K562 (cell line): ENCODE results near the gene PSMB2. TPM values are rescaled to one million over a fixed set of nuclear protein-coding genes. Genes with fewer than 3 reads are reported as not detected.

ENCODE experiments used
- ATAC-seq: fragments of 200-7000 bp; cut with Tn5 transposase; 3 replicates; pipeline ENCODE4 v1.9.1; 2020; ENCODE audit warnings: moderate library complexity
- BruUV-seq: library from RNA; stranded (reverse); fragments of 400-500 nt; replicated peaks from 2 replicates; lab custom pipeline; 2021; lab: Mats Ljungman, UMichigan
- CTCF ChIA-PET: fragments of 300-600 bp; formaldehyde crosslinking; extraction: SDS; loops from one replicate; lab custom pipeline; 2021; ENCODE audit warnings: low intra/inter-chr PET ratio; lab: Yijun Ruan, JAX
- POLR2A ChIA-PET: fragments of 300-600, 350-650 bp; sonication (Branson Sonifier 250); formaldehyde crosslinking; extraction: SDS; loops from one replicate; lab custom pipeline; 2021; ENCODE audit warnings: antibody characterized with exemption, inconsistent platforms; lab: Yijun Ruan, JAX
- DNase-seq, 4 experiments: peaks; one replicate each; pipeline versions ENCODE4 v3.0.0 to v3.0.0-alpha.2; 2011 to 2018; ENCODE audit warnings: low spot score in 3 of 4, mixed read lengths in 3 of 4; ENCODE audit errors: extremely low read depth in 1 of 4
- FAIRE-seq: peaks from 2 replicates; lab custom pipeline; 2011; peaks lifted over from hg19 to GRCh38; lab: Jason Lieb, UNC
- H2AFZ ChIP-seq: 2 replicates; pipeline ENCODE4 v1.6.0; 2011; ENCODE audit warnings: low read depth, low read length, control low read depth, inconsistent platforms
- H3K27ac ChIP-seq: fragments of 200-600 bp; 3 replicates; pipeline ENCODE4 v1.8.0; 2011; ENCODE audit warnings: low read depth, mild to moderate bottlenecking, control low read depth, inconsistent platforms, low read length, moderate library complexity, mixed read lengths; ENCODE audit errors: extremely low read depth
- H3K27me3 ChIP-seq, 2 experiments: fragments of 300-600 bp in 1 of 2; 2 replicates in 1 of 2; 3 replicates in 1 of 2; pipeline versions ENCODE4 v1.6.0 to v1.8.0; 2011; ENCODE audit warnings: inconsistent platforms in 2 of 2, low read length in 2 of 2, mild to moderate bottlenecking in 1 of 2, mixed read lengths in 1 of 2, moderate library complexity in 1 of 2; ENCODE audit not compliant: control insufficient read depth in 2 of 2, insufficient read depth in 2 of 2
- H3K36me3 ChIP-seq: fragments of 300-600 bp; 3 replicates; pipeline ENCODE4 v1.8.0; 2011; ENCODE audit warnings: mild to moderate bottlenecking, low read length, inconsistent platforms; ENCODE audit not compliant: control insufficient read depth, insufficient read depth
- H3K4me1 ChIP-seq, 2 experiments: fragments of 200-600 bp in 1 of 2; replicated peaks in 1 of 2; 2 replicates in 1 of 2; 3 replicates in 1 of 2; pipeline versions ENCODE4 v1.5.1 to v1.8.0; 2011; ENCODE audit warnings: inconsistent platforms in 2 of 2, low read length in 2 of 2, mild to moderate bottlenecking in 1 of 2, mixed read lengths in 1 of 2, moderate library complexity in 1 of 2; ENCODE audit not compliant: control insufficient read depth in 2 of 2, insufficient read depth in 2 of 2
- H3K4me2 ChIP-seq: 2 replicates; pipeline ENCODE4 v1.6.1; 2011; ENCODE audit warnings: low read length, control low read depth, inconsistent platforms, mixed read lengths; ENCODE audit not compliant: insufficient read depth
- H3K4me3 ChIP-seq: fragments of 200-600 bp; sonication (generic), shearing (Covaris generic); 2 replicates; pipeline ENCODE4 v1.5.1; 2016; ENCODE audit warnings: control low read depth, inconsistent platforms
- H3K79me2 ChIP-seq: fragments of 200-600 bp; 3 replicates; pipeline ENCODE4 v1.8.0; 2011; ENCODE audit warnings: low read length, inconsistent platforms; ENCODE audit not compliant: control insufficient read depth, insufficient read depth
- H3K9ac ChIP-seq, 2 experiments: 2 replicates each; pipeline versions ENCODE4 v1.6.0 to v1.6.1; 2011; ENCODE audit warnings: low read depth in 2 of 2, low read length in 2 of 2, control low read depth in 1 of 2, inconsistent platforms in 1 of 2, mild to moderate bottlenecking in 1 of 2, mixed read lengths in 1 of 2; ENCODE audit not compliant: insufficient read depth in 1 of 2
- H3K9me1 ChIP-seq: one replicate; pipeline ENCODE4 v1.6.0; 2011; ENCODE audit warnings: inconsistent platforms, mild to moderate bottlenecking, low read length, moderate library complexity; ENCODE audit not compliant: control insufficient read depth, insufficient read depth
- H3K9me3 ChIP-seq: replicated peaks from 2 replicates; pipeline ENCODE4 v1.5.1; 2011; ENCODE audit warnings: low read depth, low read length, inconsistent platforms; ENCODE audit not compliant: control insufficient read depth, insufficient read depth
- H4K20me1 ChIP-seq: replicated peaks from 2 replicates; pipeline ENCODE4 v1.6.1; 2011; ENCODE audit warnings: low read length, inconsistent platforms, mixed read lengths; ENCODE audit not compliant: control insufficient read depth, insufficient read depth
- GTF2E2 ChIP-seq: fragments of 200-800 bp; sonication (Bioruptor generic); IDR thresholded peaks from 2 replicates; pipeline ENCODE4 v1.6.1; 2016; ENCODE audit warnings: missing genetic modification characterization, missing compliant biosample characterization
- NELFE ChIP-seq: IDR thresholded peaks from 2 replicates; pipeline ENCODE4 v1.6.1; 2011; ENCODE audit warnings: mild to moderate bottlenecking; ENCODE audit not compliant: insufficient read depth, insufficient read length
- PHTF2 ChIP-seq: fragments of 250-450 bp; sonication (Bioruptor Pico); IDR thresholded peaks from 2 replicates; pipeline ENCODE4 v1.5.0; 2021; ENCODE audit warnings: mild to moderate bottlenecking
- SETDB1 ChIP-seq: IDR thresholded peaks from one replicate; pipeline ENCODE4 v1.6.1; 2012; ENCODE audit warnings: low read length, control low read depth, inconsistent platforms
- TBL1XR1 ChIP-seq, 2 experiments: IDR thresholded peaks; 2 replicates each; pipeline ENCODE4 v1.6.1; 2012; ENCODE audit warnings: improper control_type of control experiment in 2 of 2, low read length in 2 of 2, mild to moderate bottlenecking in 1 of 2
- ZNF143 ChIP-seq: sonication (generic); formaldehyde crosslinking; IDR thresholded peaks from 2 replicates; pipeline ENCODE4 v1.9.0; 2022; ENCODE audit warnings: mild to moderate bottlenecking, missing genetic modification reagents
- ZNF280B ChIP-seq: fragments of 250-450 bp; sonication (Bioruptor Pico); IDR thresholded peaks from 2 replicates; pipeline ENCODE4 v1.5.1; 2021; ENCODE audit warnings: mild to moderate bottlenecking
- ZNF644 ChIP-seq: fragments of 200-800 bp; sonication (Bioruptor generic); IDR thresholded peaks from 2 replicates; pipeline ENCODE4 v1.6.1; 2016; ENCODE audit warnings: low read depth, missing genetic modification characterization, missing compliant biosample characterization
- ZNF780A ChIP-seq: fragments of 250-450 bp; sonication (Bioruptor Pico); IDR thresholded peaks from 2 replicates; pipeline ENCODE4 v1.5.0; 2021; ENCODE audit warnings: mild to moderate bottlenecking
- WGBS: fragments of 100-300 bp; shearing (Covaris generic); methylation state at CpG from one replicate; pipeline ENCODE4 v1.1.6; 2016; ENCODE audit warnings: low coverage, mixed read lengths; ENCODE audit not compliant: insufficient coverage; ENCODE audit errors: missing lambda C conversion rate; 5-methylcytosine and 5-hydroxymethylcytosine counted together
- in situ Hi-C: fragments of 300-500 bp; cut with MboI; formaldehyde crosslinking; loops from 4 replicates; pipeline ENCODE4 v1.15.0; 2018; ENCODE audit warnings: inconsistent platforms, mixed read lengths
- intact Hi-C: fragments of 100-400 bp; cut with micrococcal nuclease; formaldehyde crosslinking; loops from 2 replicates; pipeline ENCODE4 v1.14.2; 2022
- polyA plus RNA-seq, 8 experiments: library from polyadenylated mRNA; depleted of rRNA in 4 of 8; stranded (reverse) in 5 of 8; unstranded in 3 of 8; fragments of >200 nt; fragmentation: Nextera tagmentation in 2 of 8; fragmentation: Illumina TruSeq in 1 of 8; extraction: Ambion mirVana in 2 of 8; extraction: Trizol in 1 of 8; gene quantifications; 2 replicates each; pipeline versions ENCODE4 v1.2.1 to v1.2.3, GENCODE V29; 2011 to 2014; ENCODE audit warnings: inconsistent platforms in 1 of 8, missing spikeins in 1 of 8
- total RNA-seq, 7 experiments: library from RNA; depleted of rRNA in 6 of 7; stranded (reverse); fragments of >200 nt in 6 of 7; fragmentation: Illumina TruSeq in 2 of 7; extraction: Trizol in 2 of 7; gene quantifications; 2 replicates each; pipeline versions ENCODE4 v1.2.1 to v1.2.3, GENCODE V29; 2011 to 2021; ENCODE audit warnings: low replicate concordance in 1 of 7
- TF ChIP-seq, protein P1 (sequence below): IDR thresholded peaks from 2 replicates; pipeline ENCODE4 v1.6.1; 2011; ENCODE audit warnings: borderline replicate concordance, low read depth, mild to moderate bottlenecking, moderate library complexity, low read length; ENCODE audit not compliant: insufficient read depth, poor library complexity, severe bottlenecking
- TF ChIP-seq, protein P2 (sequence below): fragments of 450-650 bp; conservative IDR thresholded peaks from 2 replicates; pipeline ENCODE4 v1.6.1; 2016; ENCODE audit warnings: missing genetic modification characterization, low read depth, mild to moderate bottlenecking, control low read depth, missing compliant biosample characterization
- TF ChIP-seq, protein P3 (sequence below): IDR thresholded peaks from 2 replicates; pipeline ENCODE4 v1.6.1; 2011; ENCODE audit not compliant: insufficient read length; ENCODE audit errors: extremely low read depth
- TF ChIP-seq, protein P4 (sequence below): sonication (generic); formaldehyde crosslinking; IDR thresholded peaks from 2 replicates; pipeline ENCODE4 v1.9.0; 2022; ENCODE audit warnings: mild to moderate bottlenecking, missing genetic modification reagents

Gene PSMB2
- total and polyA plus RNA-seq, 9 of the 15 experiments (the other 6 are each of a cell fraction or from before 2014, with no cell fraction given), result 71.7 to 543 (median 165) TPM

DNA sequence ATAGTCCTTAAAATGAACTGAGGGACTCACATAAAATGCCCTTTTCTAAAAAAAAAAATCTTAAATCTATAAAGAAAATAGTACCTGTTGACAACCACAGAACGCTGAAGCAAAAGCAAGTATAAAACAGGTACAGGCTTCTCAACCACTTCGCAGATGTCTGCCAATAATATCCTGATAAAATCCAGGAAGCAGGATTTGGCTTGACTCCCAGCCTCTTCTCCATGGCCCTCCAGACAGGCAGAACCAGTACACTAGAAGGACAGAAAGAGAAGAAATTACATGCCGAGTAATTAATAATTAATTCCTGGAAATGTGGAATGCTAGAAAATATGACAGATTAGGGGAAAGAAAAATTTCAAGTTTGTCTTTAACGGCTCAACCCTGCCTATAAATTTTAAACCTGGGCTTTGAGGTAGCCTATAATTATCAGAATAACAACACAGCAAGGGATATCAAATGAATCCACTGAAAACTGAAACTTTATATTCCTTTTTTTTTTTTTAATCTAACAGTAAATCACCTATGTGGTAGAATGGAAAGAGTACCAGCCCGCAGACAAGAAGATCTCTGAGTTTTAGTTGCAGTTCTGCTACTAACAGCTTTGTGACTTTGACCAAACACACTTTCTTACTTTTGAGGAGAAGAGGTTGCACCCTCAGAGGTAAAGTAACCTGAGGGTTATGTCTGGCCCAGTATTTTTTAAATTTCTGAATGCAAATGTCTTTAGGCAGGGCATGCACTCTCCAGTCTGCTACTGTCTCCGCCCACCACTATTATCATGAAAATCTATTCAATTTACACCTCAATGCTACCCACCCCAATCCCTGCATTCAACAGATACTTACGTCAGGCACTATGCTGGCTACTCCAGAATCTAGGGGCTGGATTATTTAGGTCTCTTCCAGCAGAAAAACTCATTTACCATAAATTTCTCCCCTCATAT is 86.8 kb downstream of the PSMB2 start:
- peaks cover 19 to 26% of the 10 kb centered on the region in 2 experiments for H3K4me1 ChIP-seq
- no peak overlapping the region for H3K27ac ChIP-seq
- no peak overlapping the region for H3K4me3 ChIP-seq
- no peaks in the 10 kb centered on the region for H3K9me1 ChIP-seq
- no peak for DNase-seq
- FAIRE-seq, result no peak
- no peak overlapping the region for H3K4me2 ChIP-seq
- H3K36me3 ChIP-seq, result peaks cover 44% of the 10 kb centered on the region
- H3K9me3 ChIP-seq, result no peaks in the 10 kb centered on the region
- H3K27me3 ChIP-seq, result no peaks in the 10 kb centered on the region
- WGBS, result 58% methylated on average over 7 of the region's 7 CpGs
- in situ Hi-C loops (no loop called here), intact Hi-C loops (loop anchor here (5.0 kb wide), 2 partner anchors 362 to 697 kb away; partner anchors contain the start of genes SFPQ and SMIM12)
- ATAC-seq, result no peak
- H3K9ac ChIP-seq, result no peak overlapping the region
- H2AFZ ChIP-seq, result no peak overlapping the region
- no TSS peak for BruUV-seq
- ChIA-PET POLR2A (interaction anchor here (0.8 to 0.9 kb wide), 2 partner anchors 17 to 50 kb away, joined by 3 read pairs; no protein-coding TSS in a partner anchor), CTCF (no interaction called here)
- 0 out of 2 replicates have a peak, but pooled peaks cover 4% of the 10 kb centered on the region for H4K20me1 ChIP-seq
- H3K79me2 ChIP-seq, result peaks cover 44% of the 10 kb centered on the region
- TF ChIP-seq ZNF143 (CRISPR knock-in tag), result no peak
- TF ChIP-seq ZNF780A (CRISPR knock-in tag), result no peak
- no peak for TF ChIP-seq SETDB1
- TF ChIP-seq, protein P1, sequence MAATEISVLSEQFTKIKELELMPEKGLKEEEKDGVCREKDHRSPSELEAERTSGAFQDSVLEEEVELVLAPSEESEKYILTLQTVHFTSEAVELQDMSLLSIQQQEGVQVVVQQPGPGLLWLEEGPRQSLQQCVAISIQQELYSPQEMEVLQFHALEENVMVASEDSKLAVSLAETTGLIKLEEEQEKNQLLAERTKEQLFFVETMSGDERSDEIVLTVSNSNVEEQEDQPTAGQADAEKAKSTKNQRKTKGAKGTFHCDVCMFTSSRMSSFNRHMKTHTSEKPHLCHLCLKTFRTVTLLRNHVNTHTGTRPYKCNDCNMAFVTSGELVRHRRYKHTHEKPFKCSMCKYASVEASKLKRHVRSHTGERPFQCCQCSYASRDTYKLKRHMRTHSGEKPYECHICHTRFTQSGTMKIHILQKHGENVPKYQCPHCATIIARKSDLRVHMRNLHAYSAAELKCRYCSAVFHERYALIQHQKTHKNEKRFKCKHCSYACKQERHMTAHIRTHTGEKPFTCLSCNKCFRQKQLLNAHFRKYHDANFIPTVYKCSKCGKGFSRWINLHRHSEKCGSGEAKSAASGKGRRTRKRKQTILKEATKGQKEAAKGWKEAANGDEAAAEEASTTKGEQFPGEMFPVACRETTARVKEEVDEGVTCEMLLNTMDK, result no peak
- TF ChIP-seq NELFE, result no peak
- TF ChIP-seq, protein P2, sequence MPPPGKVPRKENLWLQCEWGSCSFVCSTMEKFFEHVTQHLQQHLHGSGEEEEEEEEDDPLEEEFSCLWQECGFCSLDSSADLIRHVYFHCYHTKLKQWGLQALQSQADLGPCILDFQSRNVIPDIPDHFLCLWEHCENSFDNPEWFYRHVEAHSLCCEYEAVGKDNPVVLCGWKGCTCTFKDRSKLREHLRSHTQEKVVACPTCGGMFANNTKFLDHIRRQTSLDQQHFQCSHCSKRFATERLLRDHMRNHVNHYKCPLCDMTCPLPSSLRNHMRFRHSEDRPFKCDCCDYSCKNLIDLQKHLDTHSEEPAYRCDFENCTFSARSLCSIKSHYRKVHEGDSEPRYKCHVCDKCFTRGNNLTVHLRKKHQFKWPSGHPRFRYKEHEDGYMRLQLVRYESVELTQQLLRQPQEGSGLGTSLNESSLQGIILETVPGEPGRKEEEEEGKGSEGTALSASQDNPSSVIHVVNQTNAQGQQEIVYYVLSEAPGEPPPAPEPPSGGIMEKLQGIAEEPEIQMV (tag), result no peak
- TF ChIP-seq, protein P3, sequence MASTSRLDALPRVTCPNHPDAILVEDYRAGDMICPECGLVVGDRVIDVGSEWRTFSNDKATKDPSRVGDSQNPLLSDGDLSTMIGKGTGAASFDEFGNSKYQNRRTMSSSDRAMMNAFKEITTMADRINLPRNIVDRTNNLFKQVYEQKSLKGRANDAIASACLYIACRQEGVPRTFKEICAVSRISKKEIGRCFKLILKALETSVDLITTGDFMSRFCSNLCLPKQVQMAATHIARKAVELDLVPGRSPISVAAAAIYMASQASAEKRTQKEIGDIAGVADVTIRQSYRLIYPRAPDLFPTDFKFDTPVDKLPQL, result no peak
- TF ChIP-seq ZNF644 (tag), result no peak
- no peak for TF ChIP-seq PHTF2 (CRISPR knock-in tag)
- TF ChIP-seq ZNF280B (CRISPR knock-in tag), result no peak
- TF ChIP-seq GTF2E2 (tag), result no peak
- no peak for TF ChIP-seq TBL1XR1 (IDR thresholded peaks at IDR 0.05; ENCODE audit: low read length in 2 of 2)
- TF ChIP-seq, protein P4, sequence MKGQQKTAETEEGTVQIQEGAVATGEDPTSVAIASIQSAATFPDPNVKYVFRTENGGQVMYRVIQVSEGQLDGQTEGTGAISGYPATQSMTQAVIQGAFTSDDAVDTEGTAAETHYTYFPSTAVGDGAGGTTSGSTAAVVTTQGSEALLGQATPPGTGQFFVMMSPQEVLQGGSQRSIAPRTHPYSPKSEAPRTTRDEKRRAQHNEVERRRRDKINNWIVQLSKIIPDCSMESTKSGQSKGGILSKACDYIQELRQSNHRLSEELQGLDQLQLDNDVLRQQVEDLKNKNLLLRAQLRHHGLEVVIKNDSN, result no peak
